NCI-H510A treated with DMSO at 0.1 percent for 48 hours (cell line): Measurements from ENCODE around the gene GSG1L.

Experiments
- DNase-seq: peaks from one replicate; lab custom pipeline; 2025; lab: John Stamatoyannopoulos, UW

Gene GSG1L

GRCh38 chr16:27774779-27775178, 288.7 kb downstream of the GSG1L start:
- DNase-seq, result no peak

- DNase-seq, result no peak
Observed at GRCh38 chr16:27773344-27773743, 290.2 kb downstream of the GSG1L start.

- no peak for DNase-seq
Observed at GRCh38 chr16:27772093-27772825, 291.3 kb downstream of the GSG1L start.

- DNase-seq, result no peak
Observed at GRCh38 chr16:27771201-27771910, 292.2 kb downstream of the GSG1L start.

- DNase-seq, result no peak
Observed at GRCh38 chr16:27770271-27771196, 293.0 kb downstream of the GSG1L start.

- no peak for DNase-seq
Observed at GRCh38 chr16:27769561-27770255, 293.8 kb downstream of the GSG1L start.

- DNase-seq, result no peak
Observed at GRCh38 chr16:27768651-27769272, 294.8 kb downstream of the GSG1L start.

- no peak for DNase-seq
Observed at GRCh38 chr16:27767971-27768591, 295.4 kb downstream of the GSG1L start.

GRCh38 chr16:27767081-27767480, 296.4 kb downstream of the GSG1L start:
- no peak for DNase-seq

GRCh38 chr16:27766236-27766925, 297.1 kb downstream of the GSG1L start:
- DNase-seq, result no peak

- DNase-seq, result no peak
Observed at GRCh38 chr16:27764869-27765675, 298.4 kb downstream of the GSG1L start.

- DNase-seq, result no peak
Observed at GRCh38 chr16:27764427-27764826, 299.1 kb downstream of the GSG1L start.

GRCh38 chr16:27762441-27762840, 301.1 kb downstream of the GSG1L start:
- no peak for DNase-seq

- no peak for DNase-seq
Observed at GRCh38 chr16:27761816-27762215, 301.7 kb downstream of the GSG1L start.

GRCh38 chr16:27760789-27761176, 302.7 kb downstream of the GSG1L start:
- no peak for DNase-seq

- DNase-seq, result no peak
Observed at GRCh38 chr16:27759967-27760788, 303.3 kb downstream of the GSG1L start.

GRCh38 chr16:27759301-27759871, 304.1 kb downstream of the GSG1L start:
- no peak for DNase-seq

GRCh38 chr16:27758544-27758943, 305.0 kb downstream of the GSG1L start:
- no peak for DNase-seq
